Neuronal stem cell (in vitro differentiated cells): ENCODE data around the gene TNFRSF12A.

ENCODE experiments used
- DNase-seq: peaks from one replicate; pipeline ENCODE4 v3.0.0-alpha.2; 2013; ENCODE audit warnings: low spot score
- H2AFZ ChIP-seq: one replicate; pipeline ENCODE4 v1.6.1; 2013; ENCODE audit warnings: mild to moderate bottlenecking, low read length, inconsistent platforms
- H2AK5ac ChIP-seq: 2 replicates; pipeline ENCODE4 v1.6.1; 2013; ENCODE audit warnings: low read depth, mild to moderate bottlenecking, inconsistent platforms, low read length, moderate library complexity, mixed read lengths
- H2BK120ac ChIP-seq: 2 replicates; pipeline ENCODE4 v1.6.1; 2013; ENCODE audit warnings: low read depth, mild to moderate bottlenecking, inconsistent platforms, low read length, moderate library complexity, mixed read lengths
- H2BK12ac ChIP-seq: one replicate; pipeline ENCODE4 v1.6.1; 2013; ENCODE audit warnings: low read length, inconsistent platforms
- H2BK15ac ChIP-seq: 2 replicates; pipeline ENCODE4 v1.6.1; 2013; ENCODE audit warnings: mild to moderate bottlenecking, low read length, inconsistent platforms, mixed read lengths
- H2BK5ac ChIP-seq: one replicate; pipeline ENCODE4 v1.6.1; 2013; ENCODE audit warnings: inconsistent platforms, mild to moderate bottlenecking, low read length, moderate library complexity
- H3K14ac ChIP-seq: one replicate; pipeline ENCODE4 v1.6.1; 2013; ENCODE audit warnings: low read length, inconsistent platforms
- H3K18ac ChIP-seq: 2 replicates; pipeline ENCODE4 v1.6.1; 2013; ENCODE audit warnings: low read length, inconsistent platforms
- H3K23ac ChIP-seq: 2 replicates; pipeline ENCODE4 v1.6.1; 2013; ENCODE audit warnings: low read depth, mild to moderate bottlenecking, mixed read lengths, low read length, inconsistent platforms; ENCODE audit not compliant: poor library complexity
- H3K27ac ChIP-seq: replicated peaks from 3 replicates; pipeline ENCODE4 v1.5.1; 2013; ENCODE audit warnings: low read length, inconsistent platforms
- H3K27me3 ChIP-seq, 3 experiments: 2 replicates each; pipeline ENCODE4 v1.6.1; 2013; ENCODE audit warnings: low read length in 3 of 3, mild to moderate bottlenecking in 2 of 3, inconsistent platforms in 1 of 3, low read depth in 1 of 3, mixed read lengths in 1 of 3, moderate library complexity in 1 of 3; ENCODE audit not compliant: control insufficient read depth in 3 of 3, insufficient read depth in 3 of 3
- H3K36me3 ChIP-seq, 2 donors: replicated peaks in 1 of 2; 2 replicates each; pipeline ENCODE4 v1.6.1; 2013; ENCODE audit warnings: low read length in 2 of 2; ENCODE audit not compliant: control insufficient read depth in 2 of 2, insufficient read depth in 2 of 2
- H3K4ac ChIP-seq: 2 replicates; pipeline ENCODE4 v1.6.1; 2013; ENCODE audit warnings: inconsistent platforms, mild to moderate bottlenecking, low read length, moderate library complexity
- H3K4me1 ChIP-seq, 2 donors: 1 replicate in 1 of 2; 2 replicates in 1 of 2; pipeline ENCODE4 v1.6.1; 2013; ENCODE audit warnings: low read length in 2 of 2, low read depth in 1 of 2; ENCODE audit not compliant: control insufficient read depth in 2 of 2, insufficient read depth in 1 of 2
- H3K4me2 ChIP-seq: one replicate; pipeline ENCODE4 v1.6.1; 2013; ENCODE audit warnings: mild to moderate bottlenecking, low read length, inconsistent platforms; ENCODE audit not compliant: insufficient read depth, poor library complexity, severe bottlenecking
- H3K4me3 ChIP-seq, 2 donors: 2 replicates each; pipeline ENCODE4 v1.5.1; 2013; ENCODE audit warnings: low read length in 2 of 2, mild to moderate bottlenecking in 2 of 2, inconsistent platforms in 1 of 2, moderate library complexity in 1 of 2
- H3K79me1 ChIP-seq: one replicate; pipeline ENCODE4 v1.6.1; 2013; ENCODE audit warnings: low read depth, mild to moderate bottlenecking, inconsistent platforms, low read length, moderate library complexity
- H3K9ac ChIP-seq: one replicate; pipeline ENCODE4 v1.6.1; 2013; ENCODE audit warnings: mild to moderate bottlenecking, low read depth, low read length, inconsistent platforms; ENCODE audit not compliant: poor library complexity
- H3K9me3 ChIP-seq, 2 donors: replicated peaks in 1 of 2; 2 replicates each; pipeline versions ENCODE3 to v1.6.1; 2013; ENCODE audit warnings: low read length in 2 of 2, mild to moderate bottlenecking in 2 of 2, inconsistent platforms in 1 of 2, low read depth in 1 of 2, mixed read lengths in 1 of 2, moderate library complexity in 1 of 2; ENCODE audit not compliant: control insufficient read depth in 2 of 2, insufficient read depth in 1 of 2
- H4K8ac ChIP-seq: one replicate; pipeline ENCODE4 v1.6.1; 2013; ENCODE audit warnings: low read depth, mild to moderate bottlenecking, inconsistent platforms, low read length, moderate library complexity
- H4K91ac ChIP-seq: one replicate; pipeline ENCODE4 v1.6.1; 2013; ENCODE audit warnings: low read length, low read depth, mild to moderate bottlenecking, inconsistent platforms; ENCODE audit not compliant: poor library complexity
- WGBS, 2 donors: extraction: QIAGEN DNeasy Blood & Tissue Kit; methylation state at CpG; one replicate each; pipeline ENCODE4 v1.1.7; 2013; ENCODE audit warnings: missing lambda C conversion rate in 2 of 2, mixed read lengths in 1 of 2; ENCODE audit not compliant: insufficient read length in 2 of 2, insufficient replicate concordance in 1 of 2; ENCODE audit errors: extremely low coverage in 2 of 2; 5-methylcytosine and 5-hydroxymethylcytosine counted together

The TNFRSF12A gene

GRCh38 chr16:2987833-2988232 lies 32.3 kb upstream of the TNFRSF12A start:
- Histone ChIP-seq H3K36me3 (no peaks in the 10 kb centered on the region), H3K9me3 (no peaks in the 10 kb centered on the region), H3K27me3 (peaks cover 0 to 79% (median 0%) of the 10 kb centered on the region in 3 experiments), H3K18ac (peak overlapping the region; percentile 83), H3K4me1 (peaks cover 0 to 6% of the 10 kb centered on the region in 2 donors), H3K23ac (no peak overlapping the region), H2BK5ac (no peak overlapping the region), H2BK120ac (no peak overlapping the region), H4K8ac (no peak overlapping the region), H4K91ac (no peak overlapping the region), H2BK15ac (peak overlapping the region; percentile 37), H3K27ac (no peak overlapping the region), H3K4ac (no peak overlapping the region), H3K14ac (peak overlapping the region; percentile 3), H3K4me3 (no peak overlapping the region), H3K4me2 (no peak overlapping the region), H2BK12ac (peak overlapping the region; percentile 73), H2AK5ac (peak overlapping the region; percentile 56), H3K79me1 (no peaks in the 10 kb centered on the region), H3K9ac (no peak overlapping the region), H2AFZ (no peak overlapping the region)
- no CpG with 5 or more reads among the region's 8 CpGs for WGBS, 2 donors
- no peak for DNase-seq

GRCh38 chr16:2988590-2989099 lies 31.5 kb upstream of the TNFRSF12A start:
- H3K36me3 ChIP-seq, result no peaks in the 10 kb centered on the region
- H3K27ac ChIP-seq, result no peak overlapping the region
- peaks cover 0 to 6% of the 10 kb centered on the region in 2 donors for H3K4me1 ChIP-seq
- H3K23ac ChIP-seq, result no peak overlapping the region
- no peak overlapping the region for H3K4me2 ChIP-seq
- H2BK12ac ChIP-seq, result no peak overlapping the region
- no peak overlapping the region for H3K18ac ChIP-seq
- no peaks in the 10 kb centered on the region for H3K9me3 ChIP-seq
- no peak overlapping the region for H3K4me3 ChIP-seq
- no peak overlapping the region for H3K4ac ChIP-seq
- H3K9ac ChIP-seq, result no peak overlapping the region
- H3K27me3 ChIP-seq, result peaks cover 0 to 81% (median 0%) of the 10 kb centered on the region in 3 experiments
- H2AFZ ChIP-seq, result no peak overlapping the region
- H2AK5ac ChIP-seq, result peak overlapping the region; percentile 53
- no CpG with 5 or more reads among the region's 8 CpGs for WGBS, 2 donors
- no peak overlapping the region for H4K8ac ChIP-seq
- no peak overlapping the region for H2BK5ac ChIP-seq
- no peak overlapping the region for H4K91ac ChIP-seq
- no peak overlapping the region for H3K14ac ChIP-seq
- H2BK15ac ChIP-seq, result no peak overlapping the region
- no peak overlapping the region for H2BK120ac ChIP-seq
- no peaks in the 10 kb centered on the region for H3K79me1 ChIP-seq
- no peak for DNase-seq

GRCh38 chr16:2990891-2991290 lies 29.3 kb upstream of the TNFRSF12A start:
- H4K91ac ChIP-seq, result no peak overlapping the region
- peak overlapping the region; percentile 58 for H2BK12ac ChIP-seq
- peaks cover 0 to 4% of the 10 kb centered on the region in 2 donors for H3K4me1 ChIP-seq
- no peaks in the 10 kb centered on the region for H3K36me3 ChIP-seq
- peak overlapping the region; percentile 5 for H2BK15ac ChIP-seq
- no peak overlapping the region for H2AFZ ChIP-seq
- H4K8ac ChIP-seq, result no peak overlapping the region
- H3K14ac ChIP-seq, result peak overlapping the region; percentile 38
- no peak overlapping the region for H3K4me2 ChIP-seq
- no peak for DNase-seq
- H3K27me3 ChIP-seq, result peaks cover 0 to 79% (median 0%) of the 10 kb centered on the region in 3 experiments
- no peak overlapping the region for H2BK120ac ChIP-seq
- H3K9me3 ChIP-seq, result no peaks in the 10 kb centered on the region
- H2BK5ac ChIP-seq, result no peak overlapping the region
- H3K4me3 ChIP-seq, result no peak overlapping the region
- H2AK5ac ChIP-seq, result peak overlapping the region; percentile 35
- H3K23ac ChIP-seq, result no peak overlapping the region
- no CpG with 5 or more reads among the region's 10 CpGs for WGBS, 2 donors
- no peak overlapping the region for H3K18ac ChIP-seq
- no peak overlapping the region for H3K9ac ChIP-seq
- no peak overlapping the region for H3K4ac ChIP-seq
- H3K27ac ChIP-seq, result no peak overlapping the region
- H3K79me1 ChIP-seq, result no peaks in the 10 kb centered on the region

- Histone ChIP-seq H2BK5ac (no peak overlapping the region), H2BK15ac (peak overlapping the region; percentile 26), H3K4me3 (no peak overlapping the region), H2AFZ (no peak overlapping the region), H2BK120ac (no peak overlapping the region), H3K9me3 (no peaks in the 10 kb centered on the region), H3K4ac (no peak overlapping the region), H4K91ac (no peak overlapping the region), H3K27me3 (peaks cover 0 to 79% (median 0%) of the 10 kb centered on the region in 3 experiments), H3K14ac (no peak overlapping the region), H3K36me3 (no peaks in the 10 kb centered on the region), H3K27ac (no peak overlapping the region), H4K8ac (no peak overlapping the region), H3K4me2 (no peak overlapping the region), H3K23ac (peak overlapping the region; percentile 55), H2BK12ac (peak overlapping the region; percentile 46), H2AK5ac (peak overlapping the region; percentile 35), H3K18ac (peak overlapping the region; percentile 38), H3K79me1 (no peaks in the 10 kb centered on the region), H3K4me1 (peaks cover 0 to 4% of the 10 kb centered on the region in 2 donors), H3K9ac (no peak overlapping the region)
- DNase-seq, result no peak
- WGBS, 2 donors, result no CpG with 5 or more reads among the region's 12 CpGs
Measured at GRCh38 chr16:2991566-2992261, 28.5 kb upstream of the TNFRSF12A start.
